Right lobe of liver (tissue), 4 donors: ENCODE data around the gene DDX24.

Experiments used
- CTCF ChIP-seq, 4 donors: fragments of 200-600 bp in 3 of 4; fragments of 450-650 bp in 1 of 4; IDR thresholded peaks; one replicate each; pipeline versions ENCODE4 v1.5.1 to v1.8.0; 2016 to 2022; ENCODE audit warnings: antibody characterized with exemption in 4 of 4, mild to moderate bottlenecking in 2 of 4
- POLR2A ChIP-seq: fragments of 450-650 bp; IDR thresholded peaks from one replicate; pipeline ENCODE4 v1.6.1; 2017; ENCODE audit warnings: antibody characterized with exemption, mild to moderate bottlenecking
- donor health status: DM: no; HTN: no; CAD: no.
- donor health status: DM: no; HTN: no; CAD: no.
- donor health status: DM: no; HTN: yes; CAD: no.

GRCh38 chr14:94081386-94081820, 401 bp upstream of the DDX24 start:
- TF ChIP-seq CTCF (IDR thresholded peaks at IDR 0.05) (no peak), POLR2A (no peak)
